C4-2B (cell line): ENCODE data around the gene FOXO6.

ENCODE experiments used
- H3K27ac ChIP-seq: fragments of 450-650 bp; 2 replicates; pipeline ENCODE4 v1.5.1; 2017
- CTCF ChIP-seq: fragments of 450-650 bp; conservative IDR thresholded peaks from 2 replicates; pipeline ENCODE4 v1.5.1; 2017; ENCODE audit warnings: mild to moderate bottlenecking
- ZFX ChIP-seq: fragments of 450-650 bp; IDR thresholded peaks from 2 replicates; pipeline ENCODE4 v1.6.1; 2017

The FOXO6 gene

GRCh38 chr1:41425369-41425768 lies 64.1 kb downstream of the FOXO6 start:
- TF ChIP-seq CTCF (no peak), ZFX (no peak)

GRCh38 chr1:41426201-41426890 lies 65.1 kb downstream of the FOXO6 start:
- H3K27ac ChIP-seq, result no peak overlapping the region
- TF ChIP-seq ZFX, result no peak
- no peak for TF ChIP-seq CTCF

More at GRCh38 chr1:41425369-41425768, 64.1 kb downstream of the FOXO6 start:
- no peak overlapping the region for H3K27ac ChIP-seq

GRCh38 chr1:41427122-41427913 lies 66.1 kb downstream of the FOXO6 start:
- no peak overlapping the region for H3K27ac ChIP-seq
- TF ChIP-seq CTCF (no peak), ZFX (no peak)

GRCh38 chr1:41427916-41428737 lies 66.9 kb downstream of the FOXO6 start:
- no peak for TF ChIP-seq CTCF
- no peak for TF ChIP-seq ZFX
- H3K27ac ChIP-seq, result no peak overlapping the region

GRCh38 chr1:41428738-41429640 lies 67.8 kb downstream of the FOXO6 start:
- TF ChIP-seq ZFX (no peak), CTCF (no peak)
- H3K27ac ChIP-seq, result no peak overlapping the region

- no peak for TF ChIP-seq CTCF
- TF ChIP-seq ZFX, result no peak
- no peak overlapping the region for H3K27ac ChIP-seq
Measured at GRCh38 chr1:41429641-41430035, 68.4 kb downstream of the FOXO6 start.
